Suprapubic skin (tissue), 4 donors: Measurements from ENCODE around the gene CASP3. TPM values are rescaled to one million over a fixed set of nuclear protein-coding genes. Genes with fewer than 3 reads are reported as not detected.
"Not testable (repeated sequence)": the region's sequence is repeated elsewhere in the genome, so short reads cannot be mapped to it uniquely, and the experiment has no call there.

ENCODE experiments used
- DNase-seq, 2 donors: peaks; one replicate each; pipeline ENCODE4 v3.0.0-alpha.2; 2019; ENCODE audit warnings: low spot score in 2 of 2
- H3K27ac ChIP-seq: fragments of 200-600 bp; sonication (generic); one replicate; pipeline ENCODE4 v1.5.1; 2019
- H3K27me3 ChIP-seq: fragments of 200-600 bp; sonication (generic); one replicate; pipeline ENCODE4 v1.5.1; 2019
- H3K36me3 ChIP-seq: fragments of 200-600 bp; sonication (generic); one replicate; pipeline ENCODE4 v1.5.1; 2019
- H3K4me1 ChIP-seq: fragments of 200-600 bp; sonication (generic); one replicate; pipeline ENCODE4 v1.5.1; 2019
- H3K4me3 ChIP-seq: fragments of 200-600 bp; sonication (generic); one replicate; pipeline ENCODE4 v1.5.1; 2019; ENCODE audit warnings: mild to moderate bottlenecking
- H3K9me3 ChIP-seq: fragments of 200-600 bp; sonication (generic); one replicate; pipeline ENCODE4 v1.5.1; 2019
- EP300 ChIP-seq: sonication (generic); formaldehyde crosslinking; IDR thresholded peaks from one replicate; pipeline ENCODE4 v1.6.1; 2017; ENCODE audit warnings: antibody characterized with exemption
- POLR2A ChIP-seq, 2 donors: fragments of 450-650 bp; IDR thresholded peaks; one replicate each; pipeline ENCODE4 v1.6.1; 2017; ENCODE audit warnings: antibody characterized with exemption in 2 of 2, mild to moderate bottlenecking in 2 of 2, moderate library complexity in 2 of 2
- POLR2AphosphoS5 ChIP-seq, 3 donors: sonication (generic); formaldehyde crosslinking; IDR thresholded peaks; one replicate each; pipeline ENCODE4 v1.6.1; 2017; ENCODE audit warnings: antibody characterized with exemption in 3 of 3
- WGBS: methylation state at CpG from one replicate; pipeline ENCODE4 v1.1.5; 2018; 5-methylcytosine and 5-hydroxymethylcytosine counted together
- total RNA-seq, 4 donors: library from RNA; depleted of rRNA; stranded (reverse); fragments of >200 nt; gene quantifications; one replicate each; pipeline ENCODE4 v1.1.0, GENCODE V29; 2016
- TF ChIP-seq, protein P1 (sequence below), 2 donors: fragments of 200-600 bp in 1 of 2; fragments of 450-650 bp in 1 of 2; sonication (generic) in 1 of 2; IDR thresholded peaks; one replicate each; pipeline ENCODE4 v1.5.1; 2016 to 2019; ENCODE audit warnings: antibody characterized with exemption in 2 of 2, mild to moderate bottlenecking in 1 of 2, moderate library complexity in 1 of 2

Gene CASP3
- total RNA-seq, 4 donors from 2014 or later = 13.4 to 16.6 (median 15.0) TPM

DNA sequence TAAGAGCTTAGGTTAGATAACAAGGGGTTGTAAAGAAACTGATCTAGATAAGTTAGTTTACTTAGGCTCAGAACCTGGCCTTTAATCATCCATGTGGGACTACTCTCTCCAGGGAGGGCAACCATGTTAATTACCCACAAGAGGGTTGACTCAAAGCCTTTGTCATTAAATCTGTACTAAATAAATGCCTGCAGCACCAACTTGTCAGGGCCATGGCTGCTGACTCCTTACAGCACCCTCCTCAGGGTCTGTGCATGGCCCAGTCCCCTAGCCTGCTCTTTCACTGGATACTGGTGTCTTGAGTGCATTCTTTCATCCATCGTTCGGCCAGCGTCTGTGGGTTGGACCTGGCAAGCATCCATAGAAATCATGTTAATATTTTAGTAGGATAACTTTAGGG is 34.7 kb downstream of the CASP3 start:
- H3K9me3 ChIP-seq = peaks cover 3% of the 10 kb centered on the region
- DNase-seq = no peak
- WGBS = 93% methylated on average over 3 of the region's 3 CpGs
- H3K27me3 ChIP-seq = no peaks in the 10 kb centered on the region
- no peaks in the 10 kb centered on the region for H3K36me3 ChIP-seq
- no peak overlapping the region for H3K27ac ChIP-seq
- no peak for TF ChIP-seq EP300
- no peak for TF ChIP-seq POLR2AphosphoS5 (IDR thresholded peaks at IDR 0.05)
- TF ChIP-seq POLR2A (IDR thresholded peaks at IDR 0.05) = no peak
- TF ChIP-seq, protein P1, sequence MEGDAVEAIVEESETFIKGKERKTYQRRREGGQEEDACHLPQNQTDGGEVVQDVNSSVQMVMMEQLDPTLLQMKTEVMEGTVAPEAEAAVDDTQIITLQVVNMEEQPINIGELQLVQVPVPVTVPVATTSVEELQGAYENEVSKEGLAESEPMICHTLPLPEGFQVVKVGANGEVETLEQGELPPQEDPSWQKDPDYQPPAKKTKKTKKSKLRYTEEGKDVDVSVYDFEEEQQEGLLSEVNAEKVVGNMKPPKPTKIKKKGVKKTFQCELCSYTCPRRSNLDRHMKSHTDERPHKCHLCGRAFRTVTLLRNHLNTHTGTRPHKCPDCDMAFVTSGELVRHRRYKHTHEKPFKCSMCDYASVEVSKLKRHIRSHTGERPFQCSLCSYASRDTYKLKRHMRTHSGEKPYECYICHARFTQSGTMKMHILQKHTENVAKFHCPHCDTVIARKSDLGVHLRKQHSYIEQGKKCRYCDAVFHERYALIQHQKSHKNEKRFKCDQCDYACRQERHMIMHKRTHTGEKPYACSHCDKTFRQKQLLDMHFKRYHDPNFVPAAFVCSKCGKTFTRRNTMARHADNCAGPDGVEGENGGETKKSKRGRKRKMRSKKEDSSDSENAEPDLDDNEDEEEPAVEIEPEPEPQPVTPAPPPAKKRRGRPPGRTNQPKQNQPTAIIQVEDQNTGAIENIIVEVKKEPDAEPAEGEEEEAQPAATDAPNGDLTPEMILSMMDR (IDR thresholded peaks at IDR 0.05) = no peak
- no peaks in the 10 kb centered on the region for H3K4me1 ChIP-seq
- H3K4me3 ChIP-seq = no peak overlapping the region

- 82% methylated on average over 2 of the region's 2 CpGs for WGBS
- Histone ChIP-seq H3K36me3 (no peaks in the 10 kb centered on the region), H3K9me3 (peaks cover 3% of the 10 kb centered on the region), H3K4me1 (no peaks in the 10 kb centered on the region), H3K27ac (no peak overlapping the region), H3K27me3 (no peaks in the 10 kb centered on the region), H3K4me3 (no peak overlapping the region)
- TF ChIP-seq, protein P1 (IDR thresholded peaks at IDR 0.05) = no peak
- TF ChIP-seq EP300 = no peak
- TF ChIP-seq POLR2AphosphoS5 (IDR thresholded peaks at IDR 0.05) = no peak
- TF ChIP-seq POLR2A (IDR thresholded peaks at IDR 0.05) = no peak
- DNase-seq = no peak
Measured at GRCh38 chr4:184613405-184613804, 35.8 kb downstream of the CASP3 start.

DNA sequence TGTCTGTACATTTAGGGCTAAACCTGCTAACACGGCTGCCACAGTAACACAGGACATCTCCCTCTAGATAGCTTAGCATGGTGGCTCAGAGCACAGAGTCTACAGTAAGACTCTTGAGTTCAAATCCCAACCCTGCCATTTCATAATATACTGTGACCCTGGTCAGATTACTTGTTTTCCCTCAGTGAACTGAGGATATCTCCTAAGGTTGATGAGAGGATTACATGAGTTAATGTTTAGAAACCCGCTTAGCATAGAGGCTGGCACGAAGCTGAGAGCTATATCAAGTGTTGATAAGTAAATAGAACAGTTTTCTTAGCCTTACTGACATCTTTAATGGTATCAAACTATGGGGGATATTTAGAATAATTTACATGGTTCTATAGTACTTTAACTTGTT is 37.2 kb downstream of the CASP3 start:
- Histone ChIP-seq H3K9me3 (peaks cover 3% of the 10 kb centered on the region), H3K27ac (no peak overlapping the region), H3K36me3 (no peaks in the 10 kb centered on the region), H3K4me3 (no peak overlapping the region), H3K4me1 (no peaks in the 10 kb centered on the region), H3K27me3 (no peaks in the 10 kb centered on the region)
- WGBS = 86% methylated on average over 3 of the region's 3 CpGs
- TF ChIP-seq POLR2A (IDR thresholded peaks at IDR 0.05) (no peak), EP300 (no peak), POLR2AphosphoS5 (IDR thresholded peaks at IDR 0.05) (no peak)
- TF ChIP-seq, protein P1 (IDR thresholded peaks at IDR 0.05) = no peak
- DNase-seq = no peak

DNA sequence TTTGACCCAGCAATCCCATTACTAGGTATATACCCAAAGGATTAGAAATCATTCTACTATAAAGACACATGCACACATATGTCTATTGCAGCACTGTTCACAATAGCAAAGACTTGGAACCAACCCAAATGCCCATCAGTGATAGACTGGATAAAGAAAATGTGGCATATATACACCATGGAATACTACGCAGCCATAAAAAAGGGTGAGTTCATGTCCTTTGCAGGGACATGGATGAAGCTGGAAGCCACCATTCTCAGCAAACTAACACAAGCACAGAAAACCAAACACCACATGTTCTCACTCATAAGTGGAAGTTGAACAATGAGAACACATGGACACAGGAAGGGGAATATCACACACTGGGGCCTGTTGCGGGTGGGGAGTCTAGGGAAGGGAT is 41.8 kb downstream of the CASP3 start:
- H3K27ac ChIP-seq, H3K36me3 ChIP-seq, H3K4me1 ChIP-seq, DNase-seq, H3K4me3 ChIP-seq, H3K9me3 ChIP-seq, H3K27me3 ChIP-seq: not testable (repeated sequence)
- 50% methylated on average over 2 of the region's 2 CpGs for whole genome bisulfite sequencing

GRCh38 chr4:184602857-184603256 is 46.4 kb downstream of the CASP3 start:
- H3K36me3 ChIP-seq, H3K4me1 ChIP-seq, H3K9me3 ChIP-seq, H3K4me3 ChIP-seq, H3K27ac ChIP-seq, DNase-seq, H3K27me3 ChIP-seq: not testable (repeated sequence)
- WGBS = 0% methylated on average over 1 of the region's 1 CpG

DNA sequence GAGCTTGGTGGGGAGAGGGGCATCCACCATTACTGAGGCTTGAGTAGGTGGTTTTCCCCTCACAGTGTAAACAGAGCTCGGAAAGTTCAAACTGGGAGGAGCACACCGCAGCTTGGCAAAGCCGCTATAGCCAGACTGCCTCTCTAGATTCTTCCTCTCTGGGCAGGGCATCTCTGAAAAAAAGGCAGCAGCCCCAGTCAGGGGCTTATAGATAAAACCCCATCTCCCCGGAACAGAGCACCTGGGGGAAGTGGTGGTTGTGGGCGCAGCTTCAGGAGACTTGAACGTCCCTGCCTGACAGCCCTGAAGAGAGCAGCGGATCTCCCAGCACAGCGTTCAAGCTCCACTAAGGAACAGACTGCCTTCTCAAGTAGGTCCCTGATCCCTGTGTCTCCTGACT is 48.3 kb downstream of the CASP3 start:
- not testable (repeated sequence) for H3K27me3 ChIP-seq, H3K4me1 ChIP-seq, H3K4me3 ChIP-seq, H3K9me3 ChIP-seq, H3K36me3 ChIP-seq, H3K27ac ChIP-seq, DNase-seq
- WGBS = 83% methylated on average over 4 of the region's 8 CpGs

DNA sequence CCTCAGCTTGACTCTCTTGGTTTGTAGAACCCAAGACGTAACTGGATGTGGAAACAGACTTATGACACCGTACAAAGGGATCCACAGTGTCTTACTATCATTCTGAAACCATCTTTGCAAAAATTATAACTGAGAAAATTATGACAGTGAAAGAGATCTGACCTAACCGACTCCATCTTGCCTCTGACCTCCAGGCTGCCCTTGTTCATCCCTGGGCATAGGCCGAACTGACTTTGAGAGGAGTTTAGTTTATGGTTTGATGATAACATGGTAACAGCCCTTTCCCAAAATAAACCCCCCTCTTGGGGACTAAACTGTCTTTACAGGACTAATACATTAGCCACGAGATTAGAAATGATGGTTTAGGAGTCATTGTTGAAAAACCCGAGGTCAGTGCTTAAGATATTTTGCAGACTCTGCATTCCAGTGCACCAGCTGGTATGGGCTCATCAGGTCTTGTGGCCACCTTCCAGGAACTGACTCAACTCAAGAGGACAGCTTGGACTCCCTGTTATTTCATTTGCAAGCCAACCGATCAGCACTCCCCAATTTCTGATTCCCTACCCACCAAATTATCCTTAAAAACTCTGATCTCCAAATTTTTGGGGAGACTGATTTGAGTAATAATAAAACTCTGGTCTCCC is 49.6 kb downstream of the CASP3 start:
- Histone ChIP-seq H3K27ac (no peak overlapping the region), H3K27me3 (no peaks in the 10 kb centered on the region), H3K36me3 (no peaks in the 10 kb centered on the region), H3K4me1 (no peaks in the 10 kb centered on the region), H3K9me3 (no peaks in the 10 kb centered on the region), H3K4me3 (no peak overlapping the region)
- no peak for DNase-seq
- no peak for TF ChIP-seq POLR2AphosphoS5 (IDR thresholded peaks at IDR 0.05)
- WGBS = 80% methylated on average over 7 of the region's 7 CpGs
